HCT116 (cell line): ENCODE results near the gene MRPL18. TPM values are rescaled to one million over a fixed set of nuclear protein-coding genes. Genes with fewer than 3 reads are reported as not detected.
"Not testable (repeated sequence)": the region's sequence is repeated elsewhere in the genome, so short reads cannot be mapped to it uniquely, and the experiment has no call there.

ENCODE experiments used
- ATAC-seq: fragments of 200-7000 bp; cut with Tn5 transposase; 2 replicates; pipeline ENCODE4 v1.9.1; 2020; ENCODE audit warnings: mild to moderate bottlenecking, moderate library complexity
- BruUV-seq: library from RNA; stranded (reverse); fragments of 400-500 nt; replicated peaks from 2 replicates; lab custom pipeline; 2021; lab: Mats Ljungman, UMichigan
- CTCF ChIA-PET: fragments of 300-600 bp; sonication (Branson Sonifier 250); formaldehyde crosslinking; loops from one replicate; lab custom pipeline; 2021; ENCODE audit warnings: antibody characterized with exemption; lab: Charles Lee
- POLR2A ChIA-PET: fragments of 300-600, 350-600 bp; sonication (Branson Sonifier 250); formaldehyde crosslinking; loops from one replicate; lab custom pipeline; 2021; ENCODE audit warnings: antibody characterized with exemption; lab: Charles Lee
- RAD21 ChIA-PET, 2 experiments: fragments of 300-600 bp; sonication (Branson Sonifier 250); formaldehyde crosslinking; loops; one replicate each; lab custom pipeline; 2023; ENCODE audit warnings: low total read pairs in 2 of 2; ENCODE audit not compliant: uncharacterized antibody in 2 of 2, unreplicated experiment in 2 of 2, low non-redundant PET in 1 of 2; lab: Charles Lee
- DNase-seq: peaks from one replicate; pipeline ENCODE4 v3.0.0-alpha.2; 2010; ENCODE audit warnings: low read depth, low spot score
- H2AFZ ChIP-seq: fragments of 200-600 bp; shearing (Covaris generic), sonication (generic); 2 replicates; pipeline ENCODE4 v1.6.1; 2017; ENCODE audit warnings: low read depth, mixed run types, mixed read lengths, antibody characterized with exemption, low read length; ENCODE audit not compliant: poor library complexity, severe bottlenecking
- H3K27ac ChIP-seq: 2 replicates; pipeline ENCODE4 v1.5.1; 2012; ENCODE audit warnings: low read depth, low read length
- H3K27me3 ChIP-seq: fragments of 200-600 bp; sonication (generic); 2 replicates; pipeline ENCODE4 v1.6.1; 2016; ENCODE audit warnings: mixed run types, low read length, mixed read lengths; ENCODE audit not compliant: insufficient read depth
- H3K36me3 ChIP-seq, 2 experiments: fragments of 200-500 bp in 1 of 2; fragments of 200-600 bp in 1 of 2; sonication (Bioruptor generic) in 1 of 2; sonication (generic) in 1 of 2; 2 replicates each; pipeline versions ENCODE4 v1.5.1 to v1.6.1; 2014 to 2016; ENCODE audit warnings: low read length in 2 of 2, inconsistent platforms in 1 of 2, mixed read lengths in 1 of 2, mixed run types in 1 of 2; ENCODE audit not compliant: insufficient read depth in 2 of 2, control insufficient read depth in 1 of 2
- H3K4me1 ChIP-seq, 2 experiments: fragments of 200-600 bp in 1 of 2; sonication (generic) in 1 of 2; 2 replicates each; pipeline versions ENCODE4 v1.5.1 to v1.6.1; 2012 to 2017; ENCODE audit warnings: low read length in 2 of 2, inconsistent platforms in 1 of 2, mild to moderate bottlenecking in 1 of 2, mixed read lengths in 1 of 2, mixed run types in 1 of 2, moderate library complexity in 1 of 2; ENCODE audit not compliant: insufficient read depth in 2 of 2, control insufficient read depth in 1 of 2
- H3K4me2 ChIP-seq: fragments of 200-600 bp; sonication (generic); 2 replicates; pipeline ENCODE4 v1.6.1; 2017; ENCODE audit warnings: mixed run types, low read length, mixed read lengths
- H3K4me3 ChIP-seq, 2 experiments: fragments of 200-600 bp in 1 of 2; sonication (generic) in 1 of 2; replicated peaks in 1 of 2; 2 replicates each; pipeline ENCODE4 v1.5.1; 2011 to 2016; ENCODE audit warnings: low read length in 2 of 2, control low read depth in 1 of 2, low read depth in 1 of 2, mild to moderate bottlenecking in 1 of 2, mixed read lengths in 1 of 2, mixed run types in 1 of 2
- H3K79me2 ChIP-seq: fragments of 200-600 bp; sonication (generic); 2 replicates; pipeline ENCODE4 v1.6.1; 2017; ENCODE audit warnings: mild to moderate bottlenecking, mixed run types, low read length, moderate library complexity, mixed read lengths; ENCODE audit not compliant: insufficient read depth
- H3K9ac ChIP-seq: fragments of 200-600 bp; sonication (generic); 2 replicates; pipeline ENCODE4 v1.6.1; 2016; ENCODE audit warnings: low read length, mixed read lengths
- H3K9me2 ChIP-seq: fragments of 200-600 bp; sonication (generic), shearing (Covaris generic); 2 replicates; pipeline ENCODE4 v1.6.1; 2017; ENCODE audit warnings: mixed run types, mild to moderate bottlenecking, moderate library complexity; ENCODE audit not compliant: insufficient read depth
- H3K9me3 ChIP-seq, 2 experiments: fragments of 200-500 bp in 1 of 2; fragments of 200-600 bp in 1 of 2; sonication (Bioruptor generic) in 1 of 2; sonication (generic) in 1 of 2; 2 replicates each; pipeline ENCODE4 v1.6.1; 2014 to 2017; ENCODE audit warnings: low read length in 2 of 2, mixed read lengths in 2 of 2, inconsistent platforms in 1 of 2, low read depth in 1 of 2, mild to moderate bottlenecking in 1 of 2, mixed run types in 1 of 2, moderate library complexity in 1 of 2; ENCODE audit not compliant: control insufficient read depth in 1 of 2, insufficient read depth in 1 of 2
- H4K20me1 ChIP-seq: fragments of 200-600 bp; sonication (generic), shearing (Covaris generic); 2 replicates; pipeline ENCODE4 v1.6.1; 2017; ENCODE audit warnings: mixed run types, mild to moderate bottlenecking, moderate library complexity; ENCODE audit not compliant: insufficient read depth
- ELF1 ChIP-seq: IDR thresholded peaks from 2 replicates; pipeline ENCODE4 v1.6.1; 2012; ENCODE audit warnings: low read depth, borderline replicate concordance
- EZH2 ChIP-seq: fragments of 200-600 bp; sonication (generic); IDR thresholded peaks from 2 replicates; pipeline ENCODE4 v1.6.1; 2017; ENCODE audit warnings: antibody characterized with exemption, mixed run types
- FOSL1 ChIP-seq: IDR thresholded peaks from 2 replicates; pipeline ENCODE4 v1.6.1; 2012; ENCODE audit warnings: low read depth
- POLR2AphosphoS5 ChIP-seq: IDR thresholded peaks from 2 replicates; pipeline ENCODE4 v1.6.1; 2011; ENCODE audit warnings: mild to moderate bottlenecking, low read depth, low read length, moderate library complexity
- REST ChIP-seq: IDR thresholded peaks from 2 replicates; pipeline ENCODE4 v1.6.1; 2012; ENCODE audit warnings: low read depth
- SIN3A ChIP-seq: IDR thresholded peaks from 2 replicates; pipeline ENCODE4 v1.6.1; 2012; ENCODE audit warnings: low read depth
- SP1 ChIP-seq: IDR thresholded peaks from 2 replicates; pipeline ENCODE4 v1.6.1; 2012; ENCODE audit warnings: low read depth
- TCF7L2 ChIP-seq: IDR thresholded peaks from 2 replicates; pipeline ENCODE4 v1.7.0; 2011; ENCODE audit warnings: borderline replicate concordance, inconsistent platforms; ENCODE audit not compliant: insufficient read depth, insufficient read length; ENCODE audit errors: extremely low read depth
- ZNF274 ChIP-seq: fragments of 200-500 bp; sonication (Bioruptor generic); IDR thresholded peaks from 2 replicates; pipeline ENCODE4 v1.6.1; 2014; ENCODE audit warnings: mild to moderate bottlenecking, low read depth, low read length, inconsistent platforms
- intact Hi-C: fragments of 100-400 bp; cut with micrococcal nuclease; formaldehyde crosslinking; loops from 2 replicates; pipeline ENCODE4 v1.10.0; 2022
- total RNA-seq: library from RNA; stranded (reverse); gene quantifications from one replicate; pipeline ENCODE4 v1.2.1, GENCODE V29; 2021; ENCODE audit not compliant: unreplicated experiment

The MRPL18 gene
- total RNA-seq, 1 experiment from 2014 or later, result 106 TPM

DNA sequence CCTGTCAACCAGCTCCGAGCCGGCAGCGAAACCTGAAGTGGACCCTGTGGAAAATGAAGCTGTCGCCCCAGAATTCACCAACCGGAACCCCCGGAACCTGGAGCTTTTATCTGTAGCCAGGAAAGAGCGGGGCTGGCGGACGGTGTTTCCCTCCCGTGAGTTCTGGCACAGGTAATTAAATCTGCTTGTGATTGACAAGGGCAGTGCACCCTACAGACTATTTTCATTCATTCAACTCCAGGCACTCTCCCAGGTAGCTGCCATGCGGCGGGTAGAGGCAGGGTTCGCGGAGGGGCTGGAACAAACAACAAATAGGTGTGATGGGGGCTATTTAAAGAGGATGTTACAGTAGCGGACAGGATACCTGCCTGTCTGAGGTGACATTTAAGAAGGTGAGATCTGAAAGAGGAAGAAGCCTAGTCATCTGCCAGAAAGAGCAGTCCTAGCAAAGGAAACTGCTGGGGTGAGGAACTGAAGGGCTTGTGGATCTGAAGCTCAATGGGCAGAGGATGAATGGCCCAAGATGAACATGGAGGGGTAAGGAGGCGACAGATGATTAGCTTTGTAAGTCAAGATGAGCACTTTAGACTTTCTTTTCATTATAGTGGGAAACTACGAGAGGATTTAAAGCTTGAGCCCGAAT, 810 bp downstream of the MRPL18 start:
- peaks cover 30 to 43% of the 10 kb centered on the region in 2 experiments for H3K36me3 ChIP-seq
- H3K4me2 ChIP-seq, result peak overlapping the region; percentile 89
- no peaks in the 10 kb centered on the region for H3K27me3 ChIP-seq
- H3K4me1 ChIP-seq, result peaks cover 11 to 20% of the 10 kb centered on the region in 2 experiments; a peak in 3 of 4 replicates
- POLR2A ChIA-PET, result interaction anchor here (1.8 to 2.0 kb wide), 2 partner anchors 19 to 30 kb away, joined by 6 to 11 read pairs; partner anchors contain the start of gene ACAT2
- RAD21 ChIA-PET, result no interaction called here
- no peak overlapping the region for H2AFZ ChIP-seq
- peak overlapping the region; percentile 88 for H3K27ac ChIP-seq
- H3K9me3 ChIP-seq, result no peaks in the 10 kb centered on the region
- H3K9me2 ChIP-seq, result no peaks in the 10 kb centered on the region
- no TSS peak for BruUV-seq
- peaks cover 89% of the 10 kb centered on the region for H3K79me2 ChIP-seq
- CTCF ChIA-PET, result interaction anchor here (1.6 kb wide), 1 partner anchor 72 kb away, joined by 4 read pairs; no protein-coding TSS in a partner anchor
- ATAC-seq (no peak), DNase-seq (no peak)
- TF ChIP-seq TCF7L2, result no peak
- no peak for TF ChIP-seq ZNF274
- TF ChIP-seq POLR2AphosphoS5, result no peak
- no peak for TF ChIP-seq REST
- no peak for TF ChIP-seq FOSL1
- no peak for TF ChIP-seq EZH2
- no peak for TF ChIP-seq ELF1
- 0 out of 2 replicates have a peak, but pooled peaks have one; percentile 4 for TF ChIP-seq SIN3A
- no peak for TF ChIP-seq SP1
- H3K4me3 ChIP-seq, result peak overlapping the region; percentile 92 to 97
- peak overlapping the region; percentile 92 for H3K9ac ChIP-seq
- H4K20me1 ChIP-seq, result peaks cover 20% of the 10 kb centered on the region; the same call in 1 of the 2 replicates
- intact Hi-C loops, result no loop called here

DNA sequence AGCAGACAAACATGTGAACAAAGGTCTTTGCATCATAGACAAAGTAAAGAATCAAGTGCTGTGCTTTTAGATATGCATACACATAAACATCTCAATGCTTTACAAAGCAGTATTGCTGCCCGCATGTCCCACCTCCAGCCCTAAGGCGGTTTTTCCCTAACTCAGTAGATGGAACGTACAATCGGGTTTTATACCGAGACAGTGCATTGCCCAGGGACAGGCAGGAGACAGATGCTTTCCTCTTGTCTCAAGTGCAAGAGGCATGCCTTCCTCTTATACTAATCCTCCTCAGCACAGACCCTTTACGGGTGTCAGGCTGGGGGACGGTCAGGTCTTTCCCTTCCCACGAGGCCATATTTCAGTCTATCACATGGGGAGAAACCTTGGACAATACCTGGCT, 4.7 kb downstream of the MRPL18 start:
- ATAC-seq, DNase-seq, H3K4me3 ChIP-seq, H3K4me2 ChIP-seq, H3K9ac ChIP-seq, CTCF ChIA-PET, BruUV-seq, H4K20me1 ChIP-seq, POLR2A ChIA-PET, H3K9me3 ChIP-seq, H3K9me2 ChIP-seq, H3K27me3 ChIP-seq, RAD21 ChIA-PET, H3K27ac ChIP-seq, H2AFZ ChIP-seq: not testable (repeated sequence)
- Histone ChIP-seq H3K4me1 (peaks cover 5 to 12% of the 10 kb centered on the region in 2 experiments; a peak in 3 of 4 replicates), H3K79me2 (peaks cover 72% of the 10 kb centered on the region), H3K36me3 (peaks cover 34 to 37% of the 10 kb centered on the region in 2 experiments)
- intact Hi-C loops, result loop anchor here (5.0 kb wide), 1 partner anchor 177 kb away; no protein-coding TSS in a partner anchor
